ENCODE results near the gene CTXN1.
"Not testable (repeated sequence)": the region's sequence is repeated elsewhere in the genome, so short reads cannot be mapped to it uniquely, and the experiment has no call there.

Gene CTXN1

DNA sequence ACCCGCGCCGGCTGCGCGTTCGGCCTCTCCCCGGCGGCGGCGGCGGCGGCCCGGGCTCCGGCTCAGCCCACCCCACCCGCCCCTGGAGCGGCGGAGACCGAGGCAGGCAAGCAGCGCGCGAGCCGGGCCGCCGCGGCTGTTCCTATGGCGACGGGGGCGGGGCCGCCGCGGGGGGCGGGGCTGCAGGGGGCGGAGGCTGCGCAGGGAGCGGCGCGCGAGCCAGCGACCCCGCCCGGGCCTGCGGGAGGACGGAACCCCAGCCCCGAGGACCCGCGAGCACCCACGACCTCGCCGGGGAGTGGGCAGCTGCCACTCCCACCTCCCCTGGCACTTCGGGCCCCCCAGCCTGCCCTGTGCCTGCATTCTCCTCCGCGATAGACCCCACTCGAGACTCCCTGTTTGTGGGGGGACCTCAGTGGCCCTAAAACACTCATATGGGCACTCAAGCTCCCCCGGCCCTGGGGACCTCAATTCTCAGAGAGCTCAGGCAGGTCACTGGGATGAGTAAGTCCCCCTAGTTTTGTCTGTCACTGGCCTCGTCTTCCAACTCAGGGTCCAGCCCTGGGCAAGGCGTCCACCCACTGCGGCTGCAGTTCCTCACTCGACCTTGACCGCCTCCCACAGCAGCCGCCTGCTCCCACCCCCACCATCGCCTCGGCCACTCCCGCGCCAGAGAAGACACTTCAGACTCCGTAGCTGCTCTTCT is at the start of gene CTXN1:
Gene CTXN1 (minus strand): TSS at position 115 of the 706 bp plus-strand sequence. CDS start 597 bp downstream, outside the sequence.
- peak; percentile 53 to 64 for DNase-seq (ENCODE audit: low read depth in 2 of 2, low spot score in 1 of 2)

DNA sequence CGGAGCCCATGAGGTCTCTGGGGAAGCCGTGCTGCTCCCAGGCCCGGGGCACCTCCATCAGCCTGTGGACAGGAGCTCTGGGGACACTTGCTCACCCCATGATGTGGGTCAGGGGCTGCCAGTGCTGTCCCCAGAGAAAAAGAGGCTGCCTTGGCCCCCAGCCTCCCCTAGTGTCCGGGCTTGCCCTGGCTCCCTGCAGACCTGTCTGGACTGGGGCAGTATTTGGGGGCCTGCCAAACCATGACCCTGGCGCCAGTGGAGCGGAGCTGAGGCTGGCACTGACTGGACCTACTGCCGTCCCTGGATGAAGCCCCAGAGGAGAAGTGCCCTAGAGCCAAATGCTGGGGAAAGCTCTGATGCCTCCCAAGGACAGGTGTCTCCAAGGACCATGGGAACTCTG is 49.1 kb upstream of the CTXN1 start:
- no peak for DNase-seq (ENCODE audit: low read depth in 2 of 2, low spot score in 1 of 2)

DNA sequence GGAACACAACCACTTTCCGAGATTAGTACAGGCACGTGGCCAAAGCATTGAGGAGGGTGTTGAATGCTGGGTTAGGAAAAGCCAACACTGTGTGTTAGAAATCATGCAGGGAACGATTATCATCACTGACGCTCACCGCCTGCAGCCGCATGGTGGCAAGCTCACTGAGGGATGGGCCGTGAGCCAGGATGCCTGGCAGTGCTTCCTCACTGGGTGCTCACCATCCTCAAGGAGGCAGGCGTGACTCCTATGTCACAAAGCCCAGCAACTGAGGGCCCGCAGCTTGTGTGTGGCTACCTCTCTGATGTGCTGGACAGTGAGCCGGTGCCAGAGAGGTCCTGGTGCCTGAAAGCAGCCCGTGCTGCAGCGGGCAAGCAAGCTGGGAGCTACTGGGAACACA is 47.9 kb upstream of the CTXN1 start:
- no peak for DNase-seq (ENCODE audit: low read depth in 2 of 2, low spot score in 1 of 2)

DNA sequence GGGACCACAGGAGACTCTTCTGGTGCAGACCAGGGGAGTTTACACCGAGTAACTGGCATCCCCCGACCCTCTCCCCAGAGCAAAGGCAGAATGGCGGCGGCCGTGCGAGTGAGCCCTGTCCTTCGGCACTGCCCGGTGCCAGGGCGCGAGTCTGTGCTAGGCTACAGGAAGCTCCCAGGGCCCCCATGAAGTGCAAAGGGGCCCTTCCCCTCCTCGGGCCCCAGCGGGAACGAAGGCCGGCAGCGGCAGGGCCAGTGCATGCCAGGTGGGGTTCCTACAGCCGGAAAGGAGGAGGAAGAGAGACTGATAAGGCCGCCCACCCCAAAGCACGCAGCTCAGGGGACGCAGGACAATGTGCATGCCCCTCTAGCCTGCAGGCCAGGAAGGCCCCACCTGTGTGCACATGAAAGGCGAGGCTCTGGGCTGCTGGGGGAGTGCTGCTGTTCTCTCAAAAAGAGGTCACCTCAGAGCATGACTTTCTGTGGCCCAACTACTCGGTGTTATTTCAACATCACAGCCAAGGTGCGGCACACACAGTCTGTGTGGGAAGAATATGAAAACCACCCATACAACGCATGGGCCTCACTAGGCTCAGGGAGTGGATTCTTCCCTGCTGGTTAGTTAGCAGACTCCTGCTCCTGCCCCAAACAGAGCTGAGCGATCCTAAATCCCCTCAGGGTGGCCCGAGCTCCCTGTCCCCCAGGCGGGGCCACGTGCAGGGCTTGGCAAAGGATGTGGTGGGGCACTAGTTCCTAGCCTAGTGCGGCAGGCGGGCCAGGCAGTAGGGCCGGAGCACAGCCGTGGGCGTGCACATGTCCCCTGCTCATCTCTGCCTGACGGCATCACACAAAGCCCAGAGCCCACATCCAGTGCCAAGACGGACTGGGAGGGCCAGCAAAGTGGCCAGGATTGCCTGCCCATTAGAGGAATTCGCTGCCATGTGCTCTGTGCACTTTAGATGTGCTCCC is 45.9 kb upstream of the CTXN1 start:
- DNase-seq (ENCODE audit: low read depth in 2 of 2, low spot score in 1 of 2) = no peak

DNA sequence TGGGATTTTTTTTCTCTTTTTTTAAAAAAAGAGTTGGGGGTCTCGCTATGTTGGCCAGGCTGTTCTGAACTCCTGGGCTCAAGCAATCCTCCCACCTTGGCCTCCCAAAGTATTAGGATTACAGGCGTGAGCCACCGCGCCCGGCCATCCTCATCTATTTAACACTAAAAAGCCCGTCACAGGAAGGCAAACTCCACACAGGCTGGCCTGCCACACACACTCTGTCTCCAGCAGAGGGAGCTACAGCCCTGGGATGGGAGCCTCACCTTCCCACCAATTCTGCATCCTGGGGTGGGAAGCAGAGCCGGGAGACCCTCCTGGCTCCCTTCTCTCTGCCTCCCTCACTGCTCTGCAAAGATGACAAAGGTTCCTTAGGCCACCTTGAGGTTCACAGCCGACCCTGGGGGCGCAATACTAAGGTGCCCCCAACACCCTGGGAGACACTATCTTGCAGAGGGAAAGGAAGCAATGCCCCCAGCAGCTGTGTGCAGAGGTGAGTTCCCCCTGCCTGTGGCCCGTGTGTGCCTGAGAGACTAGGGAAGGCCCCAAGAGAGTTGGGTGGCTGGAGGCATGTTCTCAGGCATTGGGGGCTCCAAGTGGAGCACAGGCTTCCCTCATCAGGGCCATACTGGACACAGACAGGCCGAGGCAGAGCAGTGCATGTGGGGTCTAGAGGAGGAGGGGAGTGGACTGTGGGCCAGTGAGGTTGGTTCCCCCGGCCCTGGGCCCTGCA is 44.9 kb upstream of the CTXN1 start:
- DNase-seq (ENCODE audit: low read depth in 2 of 2, low spot score in 1 of 2) = no peak

DNA sequence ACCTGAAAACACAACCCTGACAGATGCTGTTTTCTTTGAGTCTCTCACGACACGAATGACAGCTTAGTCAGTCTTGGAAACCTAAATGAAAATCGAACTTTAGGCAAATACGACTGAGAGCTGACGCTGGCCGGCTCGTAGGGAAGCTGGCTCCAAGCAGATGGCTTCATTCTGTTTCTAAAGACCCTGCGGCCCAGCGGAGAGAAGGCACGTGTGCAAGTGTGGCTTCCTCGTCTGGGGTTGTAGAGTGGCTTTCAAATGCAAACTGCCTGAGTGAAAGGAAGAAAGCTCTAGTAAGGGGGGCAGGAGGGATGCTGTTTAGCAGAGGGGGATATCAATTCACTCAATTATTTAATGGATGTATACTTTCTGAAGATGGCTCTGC is 43.6 kb upstream of the CTXN1 start:
- no peak for DNase-seq (ENCODE audit: low read depth in 2 of 2, low spot score in 1 of 2)

DNA sequence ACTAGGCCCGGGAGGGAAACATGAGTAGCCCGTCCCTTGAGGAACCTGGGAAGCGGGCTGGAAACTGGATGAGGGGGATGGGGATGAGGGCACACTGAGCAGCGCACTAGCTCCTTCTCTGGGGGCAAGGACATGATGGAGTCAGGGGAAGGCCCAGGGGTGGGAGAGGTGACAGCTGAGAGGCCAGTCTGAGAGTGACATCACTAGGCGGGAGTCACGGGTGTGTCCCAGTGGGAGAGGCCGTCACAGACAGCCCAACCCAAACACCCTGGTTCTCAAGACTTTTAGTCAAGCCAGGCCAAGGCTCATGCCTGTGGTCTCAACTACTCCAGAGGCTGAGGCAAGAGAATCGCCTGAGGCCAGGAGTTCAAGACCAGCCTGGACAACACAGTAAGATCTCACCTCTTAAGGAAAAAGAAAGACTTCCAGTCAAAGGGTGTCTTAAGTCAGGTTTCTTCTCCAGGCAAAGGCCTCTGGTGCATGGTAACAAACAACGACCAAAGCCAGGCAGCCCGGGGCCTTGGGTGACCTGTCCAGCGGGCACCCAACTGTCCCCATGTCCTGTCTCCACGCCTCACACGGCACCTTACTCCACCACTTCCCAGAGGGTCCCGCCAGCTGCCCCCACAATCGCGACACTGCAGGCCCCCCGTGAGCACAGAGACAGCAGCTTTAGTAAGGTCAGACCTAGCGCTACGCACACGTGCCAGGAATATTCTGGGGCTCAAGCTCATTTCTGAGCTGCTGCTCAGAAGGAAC is 43.0 kb upstream of the CTXN1 start:
- no peak for DNase-seq (ENCODE audit: low read depth in 2 of 2, low spot score in 1 of 2)

DNA sequence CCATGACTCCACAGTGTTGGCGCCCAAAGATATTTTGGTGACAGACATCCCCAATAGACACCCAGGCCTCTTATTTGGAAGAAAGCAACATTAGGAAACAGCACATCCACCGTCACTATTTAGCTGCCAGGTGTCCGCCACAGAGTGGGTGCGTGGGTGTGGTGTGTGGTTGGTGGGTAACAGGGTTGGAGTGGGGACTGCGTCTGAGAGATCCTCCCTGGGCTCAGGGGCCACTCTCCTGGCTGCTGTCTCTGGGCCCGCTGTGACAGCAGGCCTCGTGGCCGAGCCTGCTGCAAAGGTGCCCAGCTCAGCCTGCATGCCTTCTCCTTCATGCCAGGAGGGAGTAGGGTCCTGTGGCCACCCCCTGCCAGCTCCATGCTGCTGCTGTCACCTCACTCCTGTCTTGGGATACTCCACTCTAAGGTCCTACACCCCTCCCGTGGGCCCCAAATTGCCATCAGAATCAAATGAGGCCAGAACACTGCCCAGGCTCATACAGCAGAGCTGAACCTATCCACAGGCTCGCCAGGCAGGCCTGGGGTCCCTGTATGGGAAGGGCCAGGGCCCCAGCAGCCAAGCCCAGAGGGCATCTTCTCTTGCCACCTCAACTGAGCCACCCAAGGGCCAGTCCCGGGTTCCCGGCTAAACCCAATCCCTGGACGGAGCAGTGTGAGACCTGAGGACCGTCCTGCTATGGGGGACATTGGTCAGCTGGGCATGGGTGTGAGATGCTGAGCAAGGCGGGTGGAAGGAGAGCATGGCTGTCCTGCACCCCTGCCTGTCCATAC is 42.3 kb upstream of the CTXN1 start:
- no peak for DNase-seq (ENCODE audit: low read depth in 2 of 2, low spot score in 1 of 2)

DNA sequence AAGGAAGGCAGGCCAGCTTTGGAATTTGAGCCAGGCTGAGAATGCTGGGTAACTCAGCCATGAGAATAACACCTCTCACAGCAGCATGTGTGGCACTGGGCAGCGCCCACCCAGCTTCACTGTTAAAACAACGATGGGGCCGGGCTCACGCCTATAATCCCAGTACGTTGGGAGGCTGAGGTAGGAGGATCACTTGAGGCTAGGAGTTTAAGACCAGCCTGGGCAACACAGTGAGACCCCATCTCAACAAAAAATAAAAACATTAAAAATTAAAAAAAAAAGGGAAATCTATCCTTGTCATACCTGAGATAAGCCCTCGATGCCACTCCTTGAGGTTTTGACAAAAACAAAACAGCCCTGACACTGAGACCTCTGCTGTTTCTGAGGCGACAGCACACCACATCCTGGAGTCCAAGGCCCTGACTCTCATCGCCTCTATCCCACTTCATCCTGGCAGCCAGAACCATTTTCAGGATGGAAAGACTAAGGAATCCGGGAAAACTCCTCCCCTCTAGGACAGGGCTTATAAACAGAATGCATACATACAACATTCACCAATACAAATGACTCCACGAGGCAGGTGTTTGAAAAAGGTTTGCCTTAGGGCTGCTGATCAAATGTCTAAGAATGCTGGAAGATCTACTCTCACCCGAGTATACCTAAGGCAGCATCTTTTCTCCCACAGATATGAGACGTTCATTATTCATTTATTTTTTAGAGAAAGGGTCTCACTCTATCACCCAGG is 40.2 kb upstream of the CTXN1 start:
- DNase-seq (ENCODE audit: low read depth in 2 of 2, low spot score in 1 of 2) = no peak

DNA sequence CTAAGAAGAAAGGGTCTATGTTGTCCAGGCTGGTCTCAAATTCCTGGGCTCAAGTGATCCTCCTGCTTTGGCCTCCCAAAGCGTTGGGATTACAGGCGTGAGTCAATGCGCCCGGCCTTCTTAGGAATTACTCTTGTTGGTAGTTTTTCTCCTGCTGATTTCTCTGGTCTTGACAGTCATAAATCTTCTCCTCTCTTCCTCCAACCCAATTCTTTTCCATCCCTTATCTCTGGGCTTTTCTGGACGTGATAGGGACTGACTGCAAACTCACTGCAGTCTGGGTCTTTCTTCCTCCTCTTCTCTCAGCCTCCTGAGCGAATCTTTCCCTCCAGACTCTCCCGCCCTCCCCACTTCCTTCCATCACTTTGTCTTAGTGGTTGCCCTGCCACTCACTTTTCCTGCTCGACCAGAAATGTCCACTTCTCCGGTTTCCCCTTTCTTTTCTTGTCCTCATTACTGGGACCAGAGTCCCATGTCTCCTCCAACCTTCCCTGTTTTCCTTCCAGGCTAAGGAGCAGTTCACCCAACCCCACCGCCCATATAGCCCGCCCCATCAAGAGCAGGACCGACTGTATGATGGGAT is 39.4 kb upstream of the CTXN1 start:
- DNase-seq (ENCODE audit: low read depth in 2 of 2, low spot score in 1 of 2) = no peak

DNA sequence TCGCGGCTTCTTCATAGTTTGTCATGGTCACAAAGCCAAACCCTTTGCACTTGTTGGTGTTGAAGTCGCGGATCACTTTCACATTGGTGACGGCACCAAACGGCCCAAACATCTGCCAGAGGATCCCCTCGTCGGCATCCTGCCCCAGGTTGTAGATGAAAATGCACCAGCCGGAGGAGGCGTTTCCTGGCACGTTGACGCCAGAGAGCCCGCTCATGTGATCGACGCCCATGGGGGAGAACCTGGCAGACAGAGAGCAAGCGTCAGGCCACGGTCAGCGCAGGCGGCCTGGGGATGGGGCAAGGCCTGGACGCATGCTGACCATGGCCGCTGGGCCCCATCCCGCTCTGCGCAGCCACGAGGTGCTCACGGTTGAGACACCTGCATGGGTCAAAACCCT is 37.6 kb upstream of the CTXN1 start:
- DNase-seq (ENCODE audit: low read depth in 2 of 2, low spot score in 1 of 2) = no peak

DNA sequence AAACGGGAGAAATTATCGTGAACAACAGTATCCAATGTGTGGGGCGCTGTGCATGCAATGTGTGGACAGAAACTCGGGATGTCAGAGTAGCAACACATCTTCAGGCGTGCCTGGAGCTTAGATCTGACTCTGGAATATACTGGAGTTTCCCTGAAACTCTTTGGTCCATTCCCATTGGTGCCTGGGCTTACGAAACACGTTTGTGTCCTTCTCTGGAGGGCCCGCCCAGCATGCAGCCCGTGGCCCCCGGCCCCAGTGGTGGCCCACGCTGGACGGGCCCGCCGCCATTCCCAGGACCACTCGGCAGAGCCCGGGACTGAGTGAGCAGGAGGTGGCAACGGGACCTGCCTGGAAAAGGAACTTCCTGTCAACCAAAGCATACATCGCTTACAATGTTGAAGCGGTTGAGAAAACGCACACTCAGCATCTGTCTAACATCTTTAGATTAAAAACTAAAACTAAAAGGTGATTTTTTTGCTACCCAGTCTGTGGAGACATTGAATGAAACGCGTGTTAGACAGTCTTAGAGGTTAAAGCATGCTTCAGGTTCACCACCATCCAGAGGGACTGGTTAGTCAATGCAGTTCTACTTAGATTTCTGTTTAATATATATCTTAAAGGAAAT is 36.8 kb upstream of the CTXN1 start:
- no peak for DNase-seq (ENCODE audit: low read depth in 2 of 2, low spot score in 1 of 2)

DNA sequence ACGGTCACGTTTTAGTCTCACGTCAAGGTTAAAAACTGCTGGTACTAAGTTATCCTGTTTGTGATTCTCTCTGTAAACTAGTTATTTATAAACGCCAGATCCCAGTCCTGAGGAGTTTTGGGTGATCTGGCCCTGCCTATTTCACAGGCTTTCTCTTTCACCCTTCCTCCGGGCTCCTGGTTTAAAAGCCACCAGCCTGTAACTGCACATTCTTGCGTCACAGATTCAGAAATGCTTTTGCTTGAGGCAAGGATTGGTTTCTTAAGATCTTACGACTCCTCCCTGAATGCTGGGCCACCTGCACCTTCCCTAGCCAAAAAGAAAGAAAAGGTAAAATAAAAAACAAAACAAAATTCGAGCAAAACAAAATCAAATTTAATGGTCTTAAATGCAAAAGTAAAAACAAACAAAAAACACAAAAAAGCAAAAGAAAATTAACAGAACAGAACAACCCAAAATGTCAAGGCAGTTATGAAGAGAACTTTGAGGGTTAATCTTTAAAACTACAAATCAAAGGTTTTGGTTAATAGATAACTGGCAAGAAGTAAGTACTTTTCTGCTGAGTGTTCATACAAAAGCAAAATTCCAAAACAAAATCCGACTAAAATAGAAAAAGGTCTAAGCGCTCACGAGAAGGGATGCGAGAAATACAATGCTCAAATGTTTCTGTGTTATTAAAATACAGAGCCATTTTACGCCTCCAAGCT is 36.1 kb upstream of the CTXN1 start:
- no peak for DNase-seq (ENCODE audit: low read depth in 2 of 2, low spot score in 1 of 2)

DNA sequence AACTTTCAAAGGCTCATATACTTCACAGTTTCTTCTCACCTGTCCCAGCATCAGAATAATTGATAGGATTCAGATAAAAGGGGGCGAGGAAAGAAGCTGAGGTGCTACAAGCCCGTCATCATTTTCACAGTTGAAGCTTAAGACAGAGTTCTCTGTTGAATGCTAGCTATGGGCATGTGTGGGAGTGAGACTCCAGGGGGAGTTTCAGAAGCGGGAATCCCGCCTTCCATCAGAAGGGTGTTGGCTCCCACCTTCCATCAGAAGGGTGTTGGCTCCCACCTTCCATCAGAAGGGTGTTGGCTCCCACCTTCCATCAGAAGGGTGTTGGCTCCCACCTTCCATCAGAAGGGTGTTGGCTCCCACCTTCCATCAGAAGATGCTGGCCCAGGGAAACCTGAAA is 35.1 kb upstream of the CTXN1 start:
- DNase-seq (ENCODE audit: low read depth in 2 of 2, low spot score in 1 of 2) = not testable (repeated sequence)

DNA sequence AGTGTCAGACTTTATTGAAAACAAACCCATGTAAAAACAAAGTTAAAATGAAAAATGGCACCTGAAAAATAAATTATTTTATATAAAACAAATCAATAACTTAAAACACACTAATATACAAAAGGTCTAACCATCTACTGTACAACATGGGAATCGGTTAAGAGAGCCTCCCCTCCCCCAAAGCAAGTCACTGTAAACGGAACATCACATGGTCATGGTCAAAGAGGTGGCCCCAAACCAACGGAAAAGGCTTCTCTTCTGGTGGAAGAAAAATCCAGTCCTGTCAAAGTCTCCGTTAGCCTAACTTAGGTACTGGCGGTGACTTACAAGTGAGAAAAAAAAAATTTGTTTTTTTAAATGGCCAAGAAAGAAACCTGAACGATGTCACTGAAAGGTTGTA is 33.3 kb upstream of the CTXN1 start:
- DNase-seq (ENCODE audit: low read depth in 2 of 2, low spot score in 1 of 2) = no peak

DNA sequence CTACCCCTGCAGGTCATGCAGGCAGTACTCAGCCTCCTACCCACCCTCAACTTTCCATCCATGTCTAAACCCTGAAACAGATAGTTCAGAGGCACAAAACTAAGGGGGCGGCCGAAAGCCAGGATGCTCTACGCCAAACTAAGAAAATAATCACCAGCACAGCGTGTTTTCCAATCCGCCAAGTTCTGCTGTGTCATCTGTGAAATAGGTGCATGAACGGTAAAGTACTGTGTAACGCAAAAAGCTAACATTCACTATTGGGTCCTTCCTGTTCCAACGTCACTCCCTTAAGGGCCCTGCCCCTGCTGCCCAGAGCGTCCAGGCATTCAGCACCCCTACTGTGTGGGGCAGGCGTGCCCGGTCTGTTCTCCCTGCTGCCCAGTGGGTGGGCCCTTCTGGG is 29.8 kb upstream of the CTXN1 start:
- no peak for DNase-seq (ENCODE audit: low read depth in 2 of 2, low spot score in 1 of 2)

DNA sequence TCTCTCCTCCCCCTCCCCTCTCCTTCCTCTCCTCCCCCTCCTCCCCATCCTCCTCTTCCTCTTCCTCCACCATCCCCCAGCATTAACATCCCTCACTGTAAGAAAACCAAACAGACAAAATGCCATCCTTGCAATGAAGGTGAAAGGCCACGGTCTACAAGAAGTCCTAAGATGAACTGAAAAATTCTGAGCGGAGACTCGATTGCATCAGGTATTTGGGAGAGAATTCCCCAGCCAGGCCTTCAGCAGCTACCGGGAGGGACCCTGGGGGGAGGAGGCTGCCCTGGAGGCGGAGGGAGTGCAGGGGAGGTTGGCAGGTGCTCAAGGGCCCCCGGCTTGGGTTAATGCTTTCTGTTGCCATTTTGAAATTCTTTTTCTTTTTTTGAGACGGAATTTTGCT is 27.6 kb upstream of the CTXN1 start:
- no peak for DNase-seq (ENCODE audit: low read depth in 2 of 2, low spot score in 1 of 2)

DNA sequence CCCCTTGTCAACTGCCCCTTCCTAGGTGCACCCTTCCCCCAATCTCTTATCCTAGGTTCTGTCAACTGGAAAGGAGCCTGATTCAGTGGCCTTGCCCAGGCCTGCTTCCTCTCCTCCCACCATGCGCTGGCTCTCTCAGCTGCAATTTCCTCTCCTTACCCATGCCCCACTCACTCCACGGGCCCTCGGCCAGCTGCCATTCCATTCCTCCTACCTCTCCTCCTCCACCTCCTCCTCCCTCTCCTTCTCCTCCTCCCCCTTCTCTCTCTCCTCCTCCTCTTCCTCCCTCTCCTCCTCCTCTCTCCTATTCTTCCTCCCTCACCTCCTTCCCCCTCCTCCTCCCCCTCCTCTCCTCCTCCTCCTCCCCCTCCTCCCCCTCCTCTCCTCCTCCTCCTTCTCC is 27.1 kb upstream of the CTXN1 start:
- no peak for DNase-seq (ENCODE audit: low read depth in 2 of 2, low spot score in 1 of 2)

All from stimulated activated CD8-positive, alpha-beta memory T cell treated with anti-CD3 and anti-CD28 coated beads, Interleukin-4, amount 100 ng/mL, for 4 hours (primary cell).